Vagina (tissue), 2 donors: ENCODE results near the gene TRPM2. TPM values are rescaled to one million over a fixed set of nuclear protein-coding genes. Genes with fewer than 3 reads are reported as not detected.

Experiments
- DNase-seq, 2 donors: peaks; one replicate each; pipeline ENCODE4 v3.0.0-alpha.2; 2017; ENCODE audit errors: extremely low spot score in 2 of 2
- H3K27ac ChIP-seq: fragments of 200-600 bp; sonication (generic); one replicate; pipeline ENCODE4 v1.5.1; 2019
- H3K27me3 ChIP-seq: fragments of 200-600 bp; sonication (generic); one replicate; pipeline ENCODE4 v1.5.1; 2019
- H3K36me3 ChIP-seq, 2 donors: fragments of 200-600 bp; sonication (generic); one replicate each; pipeline ENCODE4 v1.5.1; 2017 to 2019
- H3K4me1 ChIP-seq: fragments of 200-600 bp; sonication (generic); one replicate; pipeline ENCODE4 v1.5.1; 2019
- H3K4me3 ChIP-seq, 2 donors: fragments of 200-600 bp; sonication (generic); 1 replicate in 1 of 2; 2 replicates in 1 of 2; pipeline ENCODE4 v1.5.1; 2016 to 2019
- H3K9me3 ChIP-seq: fragments of 200-600 bp; sonication (generic); one replicate; pipeline ENCODE4 v1.5.1; 2019
- POLR2A ChIP-seq, 2 donors: fragments of 450-650 bp; IDR thresholded peaks; one replicate each; pipeline ENCODE4 v1.6.1; 2017; ENCODE audit warnings: antibody characterized with exemption in 2 of 2, mild to moderate bottlenecking in 2 of 2, moderate library complexity in 2 of 2
- POLR2AphosphoS5 ChIP-seq, 2 donors: sonication (generic); formaldehyde crosslinking; IDR thresholded peaks; one replicate each; pipeline ENCODE4 v1.9.0; 2017; ENCODE audit warnings: antibody characterized with exemption in 2 of 2, mild to moderate bottlenecking in 2 of 2, low read depth in 1 of 2; ENCODE audit not compliant: insufficient read depth in 1 of 2
- intact Hi-C: fragments of 100-400 bp; cut with DNase I; formaldehyde crosslinking; loops from one replicate; pipeline ENCODE4 v1.15.1; 2023
- total RNA-seq: library from RNA; depleted of rRNA; stranded (reverse); fragments of >200 nt; gene quantifications from one replicate; pipeline ENCODE4 v1.2.3, GENCODE V29; 2016
- TF ChIP-seq, protein P1 (sequence below), 3 experiments: fragments of 450-650 bp in 2 of 3; fragments of 200-600 bp in 1 of 3; sonication (generic) in 1 of 3; IDR thresholded peaks; one replicate each; pipeline ENCODE4 v1.5.1; 2017 to 2019; ENCODE audit warnings: antibody characterized with exemption in 3 of 3, mild to moderate bottlenecking in 2 of 3, moderate library complexity in 2 of 3

The TRPM2 gene
- total RNA-seq, 1 donor from 2014 or later, result 2.2 TPM

DNA sequence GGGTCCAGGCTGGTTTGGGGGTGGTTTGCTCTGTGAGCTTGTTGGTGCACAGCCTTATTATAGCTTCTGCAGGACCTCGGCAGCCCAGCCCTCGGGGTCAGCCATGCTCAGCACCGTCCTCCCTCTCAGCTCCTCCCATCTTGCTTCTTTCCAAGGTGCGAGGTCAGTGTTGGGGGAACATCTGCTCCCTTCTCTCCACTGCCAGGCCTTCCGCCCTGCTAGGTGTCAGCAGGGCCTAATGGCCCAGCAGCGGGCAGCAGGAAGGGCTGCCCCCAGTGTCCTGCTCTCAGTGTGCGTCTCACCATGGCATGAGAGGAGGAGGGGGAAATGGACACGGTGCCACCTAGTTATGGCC is 65.4 kb downstream of the TRPM2 start:
- H3K27ac ChIP-seq, result no peak overlapping the region
- H3K4me1 ChIP-seq, result no peaks in the 10 kb centered on the region
- TF ChIP-seq POLR2A (IDR thresholded peaks at IDR 0.05) (no peak), POLR2AphosphoS5 (IDR thresholded peaks at IDR 0.05; ENCODE audit: insufficient read depth in 1 of 2, low read depth in 1 of 2) (no peak)
- TF ChIP-seq, protein P1, sequence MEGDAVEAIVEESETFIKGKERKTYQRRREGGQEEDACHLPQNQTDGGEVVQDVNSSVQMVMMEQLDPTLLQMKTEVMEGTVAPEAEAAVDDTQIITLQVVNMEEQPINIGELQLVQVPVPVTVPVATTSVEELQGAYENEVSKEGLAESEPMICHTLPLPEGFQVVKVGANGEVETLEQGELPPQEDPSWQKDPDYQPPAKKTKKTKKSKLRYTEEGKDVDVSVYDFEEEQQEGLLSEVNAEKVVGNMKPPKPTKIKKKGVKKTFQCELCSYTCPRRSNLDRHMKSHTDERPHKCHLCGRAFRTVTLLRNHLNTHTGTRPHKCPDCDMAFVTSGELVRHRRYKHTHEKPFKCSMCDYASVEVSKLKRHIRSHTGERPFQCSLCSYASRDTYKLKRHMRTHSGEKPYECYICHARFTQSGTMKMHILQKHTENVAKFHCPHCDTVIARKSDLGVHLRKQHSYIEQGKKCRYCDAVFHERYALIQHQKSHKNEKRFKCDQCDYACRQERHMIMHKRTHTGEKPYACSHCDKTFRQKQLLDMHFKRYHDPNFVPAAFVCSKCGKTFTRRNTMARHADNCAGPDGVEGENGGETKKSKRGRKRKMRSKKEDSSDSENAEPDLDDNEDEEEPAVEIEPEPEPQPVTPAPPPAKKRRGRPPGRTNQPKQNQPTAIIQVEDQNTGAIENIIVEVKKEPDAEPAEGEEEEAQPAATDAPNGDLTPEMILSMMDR (IDR thresholded peaks at IDR 0.05), result no peak
- DNase-seq, result no peak
- no peaks in the 10 kb centered on the region for H3K36me3 ChIP-seq
- H3K9me3 ChIP-seq, result no peaks in the 10 kb centered on the region
- H3K4me3 ChIP-seq, result no peak overlapping the region
- intact Hi-C loops, result no loop called here
- H3K27me3 ChIP-seq, result no peaks in the 10 kb centered on the region

DNA sequence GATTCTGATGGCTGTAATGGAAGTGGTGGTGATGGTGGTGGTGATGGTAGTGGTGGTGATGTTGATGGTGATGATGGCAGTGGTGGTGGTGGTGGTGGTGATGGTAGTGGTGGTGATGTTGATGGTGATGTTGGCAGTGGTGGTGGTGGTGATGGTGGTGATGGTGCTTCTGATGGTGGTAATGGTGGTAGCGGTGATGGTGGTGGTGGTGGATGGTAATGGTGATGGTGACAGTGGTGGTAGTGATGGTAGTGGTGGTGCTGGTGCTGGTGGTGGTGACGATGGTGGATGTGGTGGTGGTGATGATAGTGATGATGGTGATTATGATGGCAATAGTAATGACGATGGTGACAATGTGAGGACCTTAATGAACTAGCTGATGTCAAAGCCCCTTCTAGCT is 66.3 kb downstream of the TRPM2 start:
- no peaks in the 10 kb centered on the region for H3K27me3 ChIP-seq
- intact Hi-C loops, result no loop called here
- no peak overlapping the region for H3K4me3 ChIP-seq
- no peak for DNase-seq
- TF ChIP-seq POLR2A (IDR thresholded peaks at IDR 0.05) (no peak), POLR2AphosphoS5 (IDR thresholded peaks at IDR 0.05; ENCODE audit: insufficient read depth in 1 of 2, low read depth in 1 of 2) (no peak)
- TF ChIP-seq, protein P1 (IDR thresholded peaks at IDR 0.05), result no peak
- H3K27ac ChIP-seq, result no peak overlapping the region
- H3K36me3 ChIP-seq, result no peaks in the 10 kb centered on the region
- no peaks in the 10 kb centered on the region for H3K9me3 ChIP-seq
- no peaks in the 10 kb centered on the region for H3K4me1 ChIP-seq

DNA sequence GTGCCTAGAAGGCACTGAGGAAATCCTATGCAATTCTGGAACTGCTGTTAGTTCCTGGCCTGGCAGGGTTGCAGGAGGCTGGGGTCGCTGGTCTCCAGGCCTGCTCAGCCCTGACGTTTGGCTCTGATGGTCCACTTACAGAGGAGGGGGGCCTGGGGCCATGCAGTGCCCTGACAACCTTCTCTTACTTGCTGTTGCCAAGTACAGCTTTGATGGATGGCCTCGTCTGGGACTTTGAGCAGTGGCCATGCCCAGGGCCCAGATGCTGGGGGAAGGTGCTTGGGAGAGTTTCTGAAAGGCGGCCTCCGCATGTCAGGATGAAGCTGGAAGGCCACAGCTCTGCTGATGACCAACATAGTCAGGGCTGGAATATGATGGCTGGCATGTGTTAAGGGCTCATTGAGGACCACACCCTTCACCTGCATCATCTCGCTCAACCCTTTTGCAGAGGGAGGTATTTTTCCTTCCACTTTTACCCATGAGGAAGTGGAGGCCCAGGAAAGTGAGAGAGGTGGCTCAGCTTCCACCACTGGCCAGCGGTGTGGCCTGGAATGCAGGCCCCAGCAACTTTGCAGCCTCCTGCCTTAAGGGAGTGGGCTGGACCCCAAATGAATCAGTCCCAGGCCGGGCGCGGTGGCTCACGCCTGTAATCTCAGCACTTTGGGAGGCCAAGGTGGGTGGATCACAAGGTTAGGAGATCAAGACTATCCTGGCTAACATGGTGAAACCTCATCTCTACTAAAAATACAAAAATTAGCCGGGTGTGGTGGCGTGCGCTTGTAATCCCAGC is 67.2 kb downstream of the TRPM2 start:
- H3K36me3 ChIP-seq, result no peaks in the 10 kb centered on the region
- H3K27ac ChIP-seq, result no peak overlapping the region
- H3K9me3 ChIP-seq, result no peaks in the 10 kb centered on the region
- intact Hi-C loops, result no loop called here
- DNase-seq, result no peak
- H3K27me3 ChIP-seq, result no peaks in the 10 kb centered on the region
- TF ChIP-seq POLR2AphosphoS5 (IDR thresholded peaks at IDR 0.05; ENCODE audit: insufficient read depth in 1 of 2, low read depth in 1 of 2), result no peak
- TF ChIP-seq, protein P1 (IDR thresholded peaks at IDR 0.05), result no peak
- TF ChIP-seq POLR2A (IDR thresholded peaks at IDR 0.05), result no peak
- H3K4me1 ChIP-seq, result no peaks in the 10 kb centered on the region
- no peak overlapping the region for H3K4me3 ChIP-seq

DNA sequence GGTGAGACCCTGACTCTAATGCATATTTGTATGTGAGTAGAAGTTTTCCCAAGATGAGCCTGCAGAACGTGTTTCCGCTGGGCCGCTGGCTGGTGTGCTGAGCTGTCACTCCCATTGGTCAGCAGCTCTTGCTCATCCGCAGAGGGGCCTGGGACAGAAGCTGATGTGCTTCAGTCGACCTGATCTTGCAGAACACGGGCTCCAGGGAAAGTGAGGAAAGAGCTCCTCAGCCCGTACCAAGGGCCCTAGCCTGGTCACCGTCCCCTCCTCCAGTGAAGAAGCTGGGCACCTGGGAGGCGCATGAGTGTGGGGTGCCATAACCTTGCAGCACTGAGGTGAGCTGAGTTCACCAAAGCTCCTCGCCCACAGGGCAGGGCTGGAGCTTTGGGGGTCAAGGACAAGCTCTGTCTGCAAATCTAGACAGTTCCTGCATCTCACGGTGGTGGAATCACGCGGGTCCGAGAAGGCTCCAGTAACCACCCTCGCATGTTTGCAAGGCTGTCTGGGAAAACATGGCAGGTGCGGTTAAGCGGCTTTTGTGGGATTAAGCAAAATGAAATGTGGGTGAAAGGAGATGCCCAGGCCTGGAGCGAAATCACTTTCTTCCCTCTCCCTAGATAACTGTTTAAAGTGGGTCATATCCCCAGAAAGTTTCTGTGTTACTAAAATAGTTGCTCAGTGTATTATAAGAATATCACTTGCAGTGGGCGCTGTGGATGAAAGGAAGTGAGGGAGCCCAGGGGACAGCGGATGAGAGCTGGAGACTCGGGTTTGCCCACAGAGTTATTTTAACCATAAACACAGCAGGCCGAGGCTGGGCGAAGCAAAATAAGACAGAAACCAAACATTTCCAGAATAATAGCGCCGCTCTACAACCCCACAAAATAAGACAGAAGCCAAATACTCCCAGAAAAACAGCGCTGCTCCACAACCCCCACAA is 68.8 kb downstream of the TRPM2 start:
- no peaks in the 10 kb centered on the region for H3K36me3 ChIP-seq
- no peaks in the 10 kb centered on the region for H3K9me3 ChIP-seq
- no peak overlapping the region for H3K4me3 ChIP-seq
- no peaks in the 10 kb centered on the region for H3K27me3 ChIP-seq
- intact Hi-C loops, result no loop called here
- TF ChIP-seq POLR2A (IDR thresholded peaks at IDR 0.05) (no peak), POLR2AphosphoS5 (IDR thresholded peaks at IDR 0.05; ENCODE audit: insufficient read depth in 1 of 2, low read depth in 1 of 2) (no peak)
- TF ChIP-seq, protein P1 (IDR thresholded peaks at IDR 0.05), result no peak
- no peaks in the 10 kb centered on the region for H3K4me1 ChIP-seq
- DNase-seq, result no peak
- no peak overlapping the region for H3K27ac ChIP-seq
